ENCODE measurements around the gene FAM47C. TPM values are rescaled to one million over a fixed set of nuclear protein-coding genes. Genes with fewer than 3 reads are reported as not detected.
"Not testable (repeated sequence)": the region's sequence is repeated elsewhere in the genome, so short reads cannot be mapped to it uniquely, and the experiment has no call there.

The FAM47C gene
- total RNA-seq, 1 experiment from 2014 or later: not detected

DNA sequence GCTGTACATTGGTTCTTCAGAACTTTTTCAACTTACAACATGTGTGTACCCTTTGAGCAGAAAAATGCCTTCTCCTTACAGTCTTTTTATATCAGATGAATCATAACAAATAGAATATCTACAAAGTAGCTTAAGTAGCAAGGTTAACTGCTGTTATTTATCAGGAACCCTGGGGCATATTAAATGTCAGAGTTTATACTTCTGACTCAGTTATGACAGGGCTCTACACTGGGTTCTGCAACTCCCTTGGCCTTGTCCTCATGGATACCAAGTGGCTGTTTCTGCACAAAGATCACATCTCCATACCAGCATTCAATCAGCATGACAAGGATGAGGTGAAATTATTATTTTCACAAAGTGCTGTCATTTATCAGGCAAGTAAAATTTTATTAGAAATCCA is 49.4 kb downstream of the FAM47C start:
- DNase-seq (ENCODE audit: low read depth); in situ Hi-C loops (cut with HindIII; ENCODE audit: low pct_unique_long_range_greater_than_20kb, low sequenced_read_pairs): not testable (repeated sequence)

DNA sequence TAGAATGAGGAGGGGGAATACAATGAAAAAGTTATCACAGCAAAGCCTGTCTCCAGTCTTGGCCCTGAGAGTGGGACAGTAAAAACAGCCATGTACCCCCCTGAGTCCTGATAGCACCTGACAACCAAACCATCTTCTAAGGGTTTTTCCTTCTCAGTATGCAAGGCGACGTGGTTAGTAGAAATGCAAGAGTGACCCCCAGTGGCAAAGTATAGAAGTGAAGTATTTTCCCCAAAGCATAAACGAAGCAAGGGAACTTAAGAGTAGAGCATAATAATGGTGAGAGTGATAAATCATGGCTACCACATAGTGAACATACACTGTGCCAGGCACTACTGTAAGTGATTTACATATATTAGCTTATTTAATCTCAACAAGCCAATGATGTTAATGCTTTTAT is 52.8 kb downstream of the FAM47C start:
- DNase-seq (ENCODE audit: low read depth): peak; percentile 35
- in situ Hi-C loops (cut with HindIII; ENCODE audit: low pct_unique_long_range_greater_than_20kb, low sequenced_read_pairs): no loop called here
